Gastrocnemius medialis (tissue), 4 donors: ENCODE data around the gene TAS2R41.

Source experiments
- POLR2A ChIP-seq, 2 donors: fragments of 450-650 bp; IDR thresholded peaks; one replicate each; pipeline ENCODE4 v1.6.1; 2017; ENCODE audit warnings: antibody characterized with exemption in 2 of 2, mild to moderate bottlenecking in 2 of 2, moderate library complexity in 2 of 2
- TF ChIP-seq, protein P1 (sequence below), 5 experiments: fragments of 450-650 bp in 3 of 5; fragments of 200-600 bp in 2 of 5; sonication (generic) in 2 of 5; IDR thresholded peaks in 4 of 5; conservative IDR thresholded peaks in 1 of 5; 1 replicate in 4 of 5; 2 replicates in 1 of 5; pipeline ENCODE4 v1.5.1; 2016 to 2019; ENCODE audit warnings: antibody characterized with exemption in 5 of 5, mild to moderate bottlenecking in 3 of 5, moderate library complexity in 3 of 5

GRCh38 chr7:143459359-143459758, 18.3 kb upstream of the TAS2R41 start:
- TF ChIP-seq, protein P1, sequence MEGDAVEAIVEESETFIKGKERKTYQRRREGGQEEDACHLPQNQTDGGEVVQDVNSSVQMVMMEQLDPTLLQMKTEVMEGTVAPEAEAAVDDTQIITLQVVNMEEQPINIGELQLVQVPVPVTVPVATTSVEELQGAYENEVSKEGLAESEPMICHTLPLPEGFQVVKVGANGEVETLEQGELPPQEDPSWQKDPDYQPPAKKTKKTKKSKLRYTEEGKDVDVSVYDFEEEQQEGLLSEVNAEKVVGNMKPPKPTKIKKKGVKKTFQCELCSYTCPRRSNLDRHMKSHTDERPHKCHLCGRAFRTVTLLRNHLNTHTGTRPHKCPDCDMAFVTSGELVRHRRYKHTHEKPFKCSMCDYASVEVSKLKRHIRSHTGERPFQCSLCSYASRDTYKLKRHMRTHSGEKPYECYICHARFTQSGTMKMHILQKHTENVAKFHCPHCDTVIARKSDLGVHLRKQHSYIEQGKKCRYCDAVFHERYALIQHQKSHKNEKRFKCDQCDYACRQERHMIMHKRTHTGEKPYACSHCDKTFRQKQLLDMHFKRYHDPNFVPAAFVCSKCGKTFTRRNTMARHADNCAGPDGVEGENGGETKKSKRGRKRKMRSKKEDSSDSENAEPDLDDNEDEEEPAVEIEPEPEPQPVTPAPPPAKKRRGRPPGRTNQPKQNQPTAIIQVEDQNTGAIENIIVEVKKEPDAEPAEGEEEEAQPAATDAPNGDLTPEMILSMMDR (IDR thresholded peaks at IDR 0.05 in 4 of 5, conservative IDR thresholded peaks at IDR 0.05 in 1 of 5), result no peak
- no peak for TF ChIP-seq POLR2A (IDR thresholded peaks at IDR 0.05)
